Skeletal muscle cell (primary cell): Measurements from ENCODE around the gene ZBTB7B.

ENCODE experiments used
- DNase-seq: peaks from one replicate; pipeline ENCODE4 v3.0.0-alpha.2; 2010; ENCODE audit warnings: low read depth
- H3K4me3 ChIP-seq: 2 replicates; pipeline ENCODE4 v1.5.1; 2011; ENCODE audit warnings: low read depth, mild to moderate bottlenecking, control low read depth, low read length, moderate library complexity

ZBTB7B gene

DNA sequence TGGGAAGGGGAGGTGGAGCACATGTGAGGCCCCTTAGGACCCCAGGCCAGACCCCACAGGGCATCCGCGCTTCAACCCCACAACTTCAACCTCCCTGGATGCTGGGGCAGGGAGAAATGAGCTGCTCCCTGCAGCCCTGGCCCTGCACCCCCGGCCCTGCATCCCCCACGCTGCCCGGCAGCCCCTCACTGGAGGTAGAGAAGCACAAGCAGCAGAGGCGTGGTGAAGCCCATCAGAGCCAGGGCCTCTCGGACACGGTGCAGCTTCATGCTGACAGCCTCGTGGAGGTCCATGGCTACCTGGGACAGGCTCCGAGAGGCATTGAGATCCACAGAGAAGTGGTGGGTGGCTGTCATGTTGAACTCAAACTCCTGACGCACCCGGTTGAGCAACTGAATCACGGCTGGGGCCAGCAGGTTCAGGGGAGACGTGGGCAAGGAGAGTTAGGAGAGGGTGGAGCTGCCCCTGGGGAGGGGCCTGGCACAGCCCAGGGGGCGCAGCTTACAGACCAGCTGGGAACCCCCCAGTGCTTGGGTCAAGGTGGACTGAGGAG lies 27.7 kb downstream of the ZBTB7B start:
- H3K4me3 ChIP-seq, result no peak overlapping the region
- no peak for DNase-seq

DNA sequence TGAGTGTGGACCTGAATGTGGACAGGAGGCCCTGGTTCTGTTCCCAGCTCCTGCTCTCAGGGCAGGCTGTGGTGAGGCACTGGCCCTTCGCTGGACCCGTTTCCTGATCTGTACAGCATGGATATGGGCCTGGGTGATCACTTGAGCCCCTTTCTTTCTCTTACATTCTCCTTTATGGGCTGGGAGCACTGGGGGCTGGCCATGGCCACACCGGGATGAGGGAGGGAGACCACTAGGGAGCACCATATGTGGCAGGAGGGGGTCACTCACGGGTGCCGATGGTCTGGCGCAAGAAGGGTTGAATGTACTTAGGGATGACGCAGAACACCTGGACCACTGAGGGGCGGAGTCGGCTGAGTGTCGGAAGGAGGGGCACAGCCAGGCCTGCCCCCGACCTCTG lies 28.3 kb downstream of the ZBTB7B start:
- no peak overlapping the region for H3K4me3 ChIP-seq
- DNase-seq, result no peak

DNA sequence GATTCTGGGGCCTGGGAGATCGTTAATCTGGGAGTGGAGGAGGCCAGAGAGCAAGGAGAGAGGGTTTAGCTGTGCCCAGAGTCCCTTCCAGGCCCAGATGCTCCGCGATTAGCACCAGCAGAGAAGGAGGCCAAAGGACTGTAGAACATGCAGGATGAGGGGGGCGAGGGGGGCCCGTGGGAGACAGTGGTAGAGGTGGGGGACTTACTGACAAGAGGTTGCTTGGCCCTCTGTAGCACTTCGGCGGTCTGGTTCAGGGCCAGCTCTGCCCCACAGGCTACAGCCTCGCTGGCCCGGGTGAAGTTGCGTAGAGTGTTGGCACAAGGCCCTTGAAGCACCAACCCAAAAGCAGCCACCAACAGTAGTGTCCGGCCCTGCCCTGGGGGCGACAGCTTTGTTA lies 30.3 kb downstream of the ZBTB7B start:
- no peak for DNase-seq
- no peak overlapping the region for H3K4me3 ChIP-seq

DNA sequence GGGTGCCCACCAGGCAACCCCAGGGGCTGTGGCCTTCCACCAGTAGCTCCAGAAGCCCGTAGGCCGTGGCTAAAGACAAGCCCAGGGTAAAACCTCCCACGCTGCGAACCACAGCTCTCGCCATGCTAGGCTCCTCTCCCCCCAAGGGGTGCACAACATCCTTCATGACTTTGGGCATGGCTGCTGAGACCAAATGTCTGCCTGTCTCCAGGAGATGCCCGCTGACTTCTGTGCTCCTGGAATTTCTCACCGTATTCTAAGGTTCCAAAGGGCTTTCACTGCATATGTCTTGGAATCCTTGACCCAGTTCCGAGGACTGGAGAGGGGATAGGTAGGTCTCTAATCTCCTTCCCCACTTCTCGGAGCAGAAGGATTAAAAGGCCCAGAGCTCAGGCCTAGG lies 30.9 kb downstream of the ZBTB7B start, which contains the start of the genes DCST1 and DCST2:
Gene DCST1 (plus strand): TSS at position 301 of the 400 bp plus-strand sequence. CDS start 213 bp downstream, outside the sequence.
Gene DCST2 (minus strand): TSS at position 258 of the 400 bp plus-strand sequence. CDS start 80 bp downstream, at position 178.
- DNase-seq, result no peak

DNA sequence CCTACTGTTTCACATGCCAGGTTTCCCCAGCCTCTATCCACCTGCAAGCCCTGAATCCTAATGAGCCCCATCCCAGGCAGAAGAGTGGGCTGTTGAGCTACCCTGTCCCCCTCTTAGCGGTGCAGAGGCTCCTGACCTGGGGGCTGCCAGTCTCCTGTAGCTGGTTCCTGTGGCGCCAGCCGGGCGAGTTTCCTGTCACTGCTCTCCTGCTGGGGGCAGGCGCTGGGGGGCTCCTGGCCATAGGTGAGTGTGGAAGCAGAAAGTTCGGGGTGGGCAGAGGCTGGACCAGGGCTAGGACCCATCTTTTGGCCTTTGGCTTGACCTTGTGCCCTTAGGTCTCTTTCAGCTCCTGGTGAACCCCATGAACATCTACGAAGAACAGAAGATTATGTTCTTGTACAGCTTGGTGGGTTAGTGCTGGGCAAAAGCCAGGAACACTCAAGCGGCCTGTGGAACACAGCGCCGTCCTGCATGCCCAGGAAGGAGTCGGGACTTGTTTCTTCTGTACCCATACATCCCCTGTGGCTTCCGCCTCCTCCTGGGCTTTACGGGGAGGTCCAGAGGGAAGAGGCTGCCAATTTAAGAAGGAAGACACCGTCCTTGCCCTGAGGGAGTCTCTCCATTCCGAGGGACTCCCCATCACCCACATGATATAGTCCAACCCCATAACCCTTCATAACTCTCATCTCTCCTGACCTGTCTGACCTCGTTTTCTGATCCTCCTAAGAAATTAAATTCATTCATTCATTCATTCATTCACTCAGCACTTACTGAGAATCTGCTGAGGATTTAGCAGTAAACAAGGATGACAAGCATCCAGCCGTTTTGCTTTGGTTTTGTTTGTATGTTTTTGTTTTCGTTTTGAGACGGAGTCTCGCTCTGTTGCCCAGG lies 32.0 kb downstream of the ZBTB7B start:
- no peak for DNase-seq
- H3K4me3 ChIP-seq, result no peak overlapping the region

More for the DNA sequence above, 30.9 kb downstream of the ZBTB7B start, which contains the start of the genes DCST1 and DCST2:
- no peak within 1 kb of the TSS for H3K4me3 ChIP-seq

DNA sequence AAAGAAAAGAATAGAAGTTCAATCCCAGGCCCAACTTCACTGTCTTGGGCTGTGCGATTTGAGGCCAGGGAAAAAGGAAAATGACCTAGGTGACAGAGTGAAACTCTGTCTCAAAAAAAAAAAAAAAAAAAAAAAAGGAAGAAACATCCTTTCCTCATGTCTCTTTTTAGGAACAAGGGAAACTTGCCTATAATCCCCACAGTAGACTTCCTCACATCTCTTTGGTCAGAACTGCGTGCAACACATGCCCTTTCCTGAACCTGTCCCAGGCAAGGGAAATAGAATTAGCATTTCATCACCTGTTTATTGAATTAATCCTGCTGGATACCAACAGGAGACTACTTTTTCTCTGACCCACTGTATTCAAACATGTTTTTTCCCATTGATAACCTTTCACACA lies 33.3 kb downstream of the ZBTB7B start:
- DNase-seq, result no peak
- no peak overlapping the region for H3K4me3 ChIP-seq

DNA sequence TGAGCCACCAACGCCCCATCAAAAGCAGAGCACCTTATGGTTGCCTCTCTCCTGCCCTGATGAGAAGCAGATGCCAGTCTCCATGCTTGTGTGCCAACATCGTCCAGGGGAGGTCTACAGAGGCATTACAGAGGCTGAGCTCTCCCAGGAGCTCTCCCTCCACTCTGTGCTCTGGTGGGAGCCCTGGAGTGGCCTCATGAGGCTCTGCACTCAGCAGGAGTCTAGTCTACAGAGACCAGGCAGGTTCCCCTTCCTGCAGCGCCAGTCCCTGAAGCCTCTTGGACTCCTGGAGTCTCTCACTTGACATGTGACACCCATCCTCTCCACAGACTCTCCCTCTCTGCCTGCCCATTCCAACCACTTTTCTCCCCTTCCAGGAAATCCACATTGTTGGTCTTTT lies 34.4 kb downstream of the ZBTB7B start:
- no peak for DNase-seq
- H3K4me3 ChIP-seq, result no peak overlapping the region

DNA sequence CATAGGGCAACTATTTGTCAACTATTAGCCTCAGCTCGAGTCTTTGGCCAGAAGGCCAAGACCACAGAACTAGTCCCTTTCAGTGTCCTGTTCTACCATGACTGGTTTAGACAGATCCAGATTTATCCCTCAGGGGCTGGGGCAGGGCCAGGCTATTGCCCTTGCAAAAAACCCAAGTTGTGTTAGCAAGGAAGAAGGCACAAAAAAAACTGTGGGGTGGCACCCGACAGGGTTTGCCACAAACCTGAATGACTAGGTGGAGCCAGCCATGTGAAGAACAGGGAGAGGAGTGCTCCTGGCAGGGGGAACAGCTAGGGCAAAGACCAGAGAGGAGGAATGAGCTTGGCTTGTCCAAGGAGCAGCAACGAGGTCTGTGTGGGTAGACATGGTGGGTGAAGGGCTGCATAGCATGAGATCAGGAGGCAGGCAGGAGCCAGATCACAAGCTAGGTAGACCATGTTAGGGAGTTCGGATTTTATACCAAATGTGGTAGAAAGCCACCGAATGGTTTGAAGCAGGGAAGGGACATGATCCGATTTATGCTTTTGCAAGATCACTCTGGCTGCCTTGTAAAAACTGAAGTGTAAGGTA lies 35.3 kb downstream of the ZBTB7B start:
- no peak overlapping the region for H3K4me3 ChIP-seq
- DNase-seq, result no peak

DNA sequence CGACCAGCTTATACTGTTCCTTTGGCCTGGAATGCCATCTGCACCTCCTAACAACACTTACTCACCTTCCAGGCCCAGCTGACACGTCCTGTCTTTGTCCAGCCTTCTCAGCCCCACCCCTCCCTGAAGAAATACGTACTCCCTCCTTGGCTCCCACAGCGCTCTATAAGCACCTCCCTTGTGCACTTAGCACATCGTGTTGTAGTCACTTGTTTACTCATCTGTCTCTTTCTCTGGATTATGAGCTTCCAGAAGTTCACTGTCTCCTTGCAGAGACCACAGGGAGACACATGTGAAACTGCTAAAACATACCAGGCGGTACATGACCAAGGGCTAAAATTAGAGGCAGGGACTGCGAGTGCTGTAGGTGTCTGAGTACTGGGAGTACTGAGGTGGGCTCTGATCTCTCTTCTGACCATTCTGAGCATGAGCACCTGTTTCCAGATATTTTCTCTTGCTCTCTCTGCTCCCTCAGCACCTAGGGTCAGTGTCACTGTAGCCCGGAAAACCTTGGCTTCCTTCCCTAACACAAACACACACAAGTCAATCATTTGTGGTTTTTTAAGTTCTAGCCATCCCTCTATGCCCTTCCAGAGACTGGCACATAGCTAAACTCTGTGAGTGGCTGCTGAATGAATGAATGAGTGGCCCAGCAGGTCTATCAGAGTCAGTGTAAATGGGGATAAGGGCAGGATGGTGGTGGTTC lies 36.2 kb downstream of the ZBTB7B start:
- DNase-seq, result no peak
- H3K4me3 ChIP-seq, result no peak overlapping the region

DNA sequence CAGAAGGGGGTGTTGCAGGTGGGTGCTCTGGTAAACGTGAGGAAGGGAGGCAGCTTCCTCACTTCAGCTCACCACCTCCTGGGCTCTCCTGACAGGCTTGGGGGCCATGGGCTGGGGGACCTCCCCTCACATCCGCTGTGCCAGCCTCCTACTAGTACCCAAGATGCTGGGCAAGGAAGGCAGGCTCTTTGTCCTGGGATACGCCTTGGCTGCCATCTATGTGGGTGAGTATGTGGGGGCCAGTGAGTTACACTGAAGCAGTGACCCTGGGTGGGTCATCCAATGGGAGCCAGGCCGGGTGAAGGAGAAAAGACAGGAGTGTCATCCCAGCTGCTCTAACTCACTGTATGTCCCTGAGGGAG lies 36.7 kb downstream of the ZBTB7B start:
- no peak overlapping the region for H3K4me3 ChIP-seq
- DNase-seq, result no peak

DNA sequence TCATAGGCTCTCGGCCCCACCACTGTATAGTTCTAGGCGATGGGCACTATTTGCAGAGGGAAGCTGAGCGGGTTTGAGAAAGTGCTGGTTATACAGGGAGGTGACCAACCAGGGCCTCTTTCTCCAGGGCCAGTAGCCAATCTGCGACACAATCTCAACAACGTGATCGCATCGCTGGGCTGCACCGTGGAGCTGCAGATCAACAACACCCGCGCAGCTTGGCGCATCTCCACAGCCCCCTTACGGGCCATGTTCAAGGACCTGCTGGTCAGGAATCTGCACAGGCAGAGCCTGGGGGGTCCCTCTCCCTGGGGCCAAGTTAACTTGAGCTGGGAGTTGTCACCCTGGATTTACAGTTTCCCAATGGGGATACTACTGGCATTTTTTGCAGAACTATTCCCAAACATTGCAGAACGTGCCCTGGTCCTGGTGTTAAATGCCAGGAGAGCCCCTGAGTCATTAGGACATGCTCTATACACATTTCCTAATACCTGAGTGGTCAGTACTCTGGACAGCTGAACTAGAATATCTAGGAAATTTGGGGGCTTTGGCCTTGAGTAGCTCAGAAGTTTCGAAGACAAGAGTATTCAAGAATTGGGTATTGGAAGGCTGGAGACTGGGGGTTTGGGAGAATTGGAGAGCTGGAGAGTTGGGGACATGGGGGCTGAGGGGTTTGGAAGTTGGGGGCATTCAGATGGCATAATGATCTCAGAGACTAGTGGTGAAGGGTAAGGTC lies 37.9 kb downstream of the ZBTB7B start:
- DNase-seq, result no peak
- no peak overlapping the region for H3K4me3 ChIP-seq

DNA sequence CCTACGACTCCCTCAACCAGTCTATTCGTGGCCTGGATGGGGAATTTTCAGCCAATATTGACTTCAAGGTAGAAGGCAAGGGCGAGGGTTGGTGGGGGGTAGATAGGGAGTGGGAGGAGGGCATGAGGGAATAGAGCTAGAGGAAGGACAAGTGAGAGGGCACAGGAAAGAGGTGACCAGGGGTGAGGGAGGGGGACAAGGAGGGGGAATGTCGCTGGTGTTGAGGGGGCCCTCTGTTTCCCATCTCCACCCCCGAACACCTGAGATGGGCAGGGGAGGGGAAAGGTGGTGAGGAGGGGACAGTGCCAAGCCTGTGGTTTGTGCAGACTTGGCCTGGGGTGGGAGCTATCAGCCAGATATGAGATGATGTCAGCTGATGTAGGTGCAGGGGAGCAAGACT lies 40.2 kb downstream of the ZBTB7B start:
- no peak overlapping the region for H3K4me3 ChIP-seq
- DNase-seq, result no peak

DNA sequence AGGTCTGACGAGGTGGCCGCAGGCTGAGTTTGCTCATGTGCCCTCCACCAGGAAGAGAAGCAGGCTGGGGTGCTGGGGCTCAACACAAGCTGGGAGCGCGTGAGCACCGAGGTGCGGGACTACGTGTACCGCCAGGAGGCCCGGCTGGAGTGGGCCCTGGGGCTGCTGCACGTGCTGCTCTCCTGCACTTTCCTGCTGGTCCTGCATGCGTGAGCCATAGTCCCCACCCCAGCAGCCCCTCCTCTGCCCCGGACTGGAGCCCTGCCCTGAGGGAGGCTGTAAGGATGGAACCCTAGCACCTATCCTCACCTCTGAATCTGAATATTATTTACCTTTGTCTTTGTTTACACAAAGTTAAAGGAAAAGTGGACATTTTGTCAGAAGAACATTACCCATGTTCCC lies 40.7 kb downstream of the ZBTB7B start:
- no peak overlapping the region for H3K4me3 ChIP-seq

DNA sequence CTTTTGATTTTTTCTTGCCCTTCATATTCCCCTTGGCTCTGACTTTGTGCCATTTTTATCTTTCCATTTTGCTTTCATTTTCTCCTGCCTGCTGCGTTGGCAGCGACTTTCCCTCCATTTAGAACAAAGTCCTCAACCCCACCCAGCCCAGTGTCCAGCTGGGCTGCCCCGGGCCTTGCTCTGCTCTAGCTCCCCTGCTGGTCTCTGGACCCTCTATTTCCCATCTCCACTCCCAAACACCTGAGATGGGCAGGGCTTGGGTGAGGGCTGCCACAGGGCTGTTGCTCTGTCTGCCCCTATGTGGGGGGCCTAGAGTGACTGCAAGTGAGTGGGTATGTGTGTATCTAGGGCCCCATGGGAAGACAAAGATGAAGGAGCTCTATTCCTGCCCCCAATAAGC lies 41.2 kb downstream of the ZBTB7B start:
- DNase-seq, result no peak
- no peak overlapping the region for H3K4me3 ChIP-seq

More for the DNA sequence above, 40.7 kb downstream of the ZBTB7B start:
- no peak for DNase-seq

DNA sequence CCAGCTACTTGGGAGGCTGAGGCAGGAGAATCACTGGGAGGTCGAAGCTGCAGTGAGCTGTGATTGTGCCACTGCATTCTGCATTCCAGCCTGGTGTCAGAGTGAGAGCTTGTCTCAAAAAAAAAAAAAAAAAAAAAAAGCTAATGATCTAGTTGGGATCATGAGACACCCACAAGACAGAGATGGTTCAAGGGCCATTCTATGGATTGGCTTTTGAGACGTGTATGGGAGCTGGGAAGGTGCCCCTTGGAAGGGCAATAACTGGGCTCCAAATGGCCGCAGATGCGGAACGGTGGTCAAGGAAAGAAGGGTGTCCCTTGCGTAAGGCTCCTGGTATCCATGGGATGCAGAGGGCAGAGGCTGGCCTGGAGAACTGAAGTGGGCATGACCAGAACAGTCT lies 41.8 kb downstream of the ZBTB7B start:
- H3K4me3 ChIP-seq, result no peak overlapping the region
- DNase-seq, result no peak

DNA sequence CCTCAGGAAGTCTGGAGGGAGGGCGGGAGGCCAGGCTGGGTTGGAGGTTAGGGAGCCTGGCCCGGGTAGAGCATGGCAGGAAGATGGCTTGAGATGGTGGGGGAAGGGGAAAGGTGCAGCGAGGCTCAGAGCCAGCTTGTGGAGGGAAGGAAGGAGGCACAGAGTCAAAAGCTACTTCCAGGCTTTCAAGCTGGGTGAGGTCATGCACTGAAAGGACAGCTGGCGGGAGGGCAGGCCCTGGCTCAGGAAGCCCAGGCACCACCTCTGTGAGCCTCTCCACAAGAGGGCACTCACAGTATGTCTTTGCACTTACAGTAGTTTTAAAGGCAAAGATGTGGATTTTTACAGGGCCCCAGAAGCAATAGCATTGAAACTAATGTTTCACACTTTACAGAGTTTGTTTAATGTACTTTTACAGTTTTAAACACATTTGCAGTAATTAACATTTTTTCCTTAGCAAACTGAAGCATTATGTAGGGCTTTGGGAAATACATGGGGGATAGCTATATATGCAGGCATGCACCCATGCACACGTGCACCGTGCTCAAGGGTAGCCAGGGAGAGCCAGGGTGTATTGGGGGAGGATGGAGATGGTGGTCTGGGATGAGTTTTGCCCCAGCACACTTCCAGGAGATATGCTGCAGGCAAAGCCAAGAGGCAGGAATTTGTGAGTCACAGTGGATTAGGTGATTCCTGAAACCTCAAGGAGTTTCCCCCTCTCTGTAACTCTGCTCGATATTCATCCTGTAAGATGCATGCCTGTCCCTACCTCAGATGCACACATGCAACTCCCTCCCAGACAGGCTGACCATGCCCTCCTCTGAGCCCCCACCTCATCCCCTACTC lies 42.4 kb downstream of the ZBTB7B start:
- H3K4me3 ChIP-seq, result no peak overlapping the region
- DNase-seq, result no peak

DNA sequence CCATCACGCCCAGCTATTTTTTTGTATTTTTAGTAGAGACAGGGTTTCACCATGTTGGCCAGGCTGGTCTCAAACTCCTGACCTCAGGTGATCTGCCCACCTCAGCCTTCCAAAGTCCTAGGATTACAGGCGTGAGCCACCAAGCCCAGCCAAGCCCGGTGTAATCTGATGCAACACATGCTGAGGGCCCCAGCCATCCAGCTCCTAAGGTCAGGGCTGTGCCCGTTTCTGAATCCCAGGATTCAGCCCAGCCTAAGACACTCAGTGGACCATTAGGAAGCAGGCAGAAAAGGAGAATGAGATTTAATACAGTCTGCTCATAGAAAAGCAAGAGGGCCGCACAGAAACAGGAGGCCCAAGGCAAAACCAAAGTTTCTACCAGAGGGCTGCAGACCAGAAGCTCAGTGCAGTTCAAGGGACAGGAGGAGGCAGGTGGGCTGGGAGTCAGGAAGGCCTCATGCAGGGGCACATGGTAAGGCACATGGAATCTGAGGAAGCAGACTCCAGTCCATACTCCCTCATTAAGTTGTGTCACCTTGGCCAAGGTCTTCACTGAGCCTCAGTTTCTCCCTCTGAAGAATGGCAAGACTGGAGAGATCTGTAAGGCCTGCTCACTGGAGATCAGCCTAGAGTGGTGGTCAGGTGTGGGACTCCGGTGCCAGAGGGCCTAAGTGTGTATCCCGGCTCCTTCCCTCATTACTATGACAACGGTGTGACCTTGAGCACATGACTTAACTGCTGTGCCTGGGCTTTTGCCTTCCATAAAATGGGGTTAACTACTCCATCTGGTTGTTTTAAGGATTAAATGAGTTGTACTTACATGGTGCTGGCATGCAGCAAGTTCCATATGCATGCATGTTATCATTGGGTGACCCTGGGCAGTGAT lies 46.1 kb downstream of the ZBTB7B start:
- DNase-seq, result no peak
- H3K4me3 ChIP-seq, result no peak overlapping the region
